ENCODE results near the gene CADM1.

The CADM1 gene

GRCh38 chr11:115279813-115280761 lies 224.1 kb downstream of the CADM1 start:
- peak; percentile 68 for DNase-seq (ENCODE audit: low read depth)

GRCh38 chr11:115276799-115277198 lies 227.4 kb downstream of the CADM1 start:
- DNase-seq (ENCODE audit: low read depth), result no peak

DNA sequence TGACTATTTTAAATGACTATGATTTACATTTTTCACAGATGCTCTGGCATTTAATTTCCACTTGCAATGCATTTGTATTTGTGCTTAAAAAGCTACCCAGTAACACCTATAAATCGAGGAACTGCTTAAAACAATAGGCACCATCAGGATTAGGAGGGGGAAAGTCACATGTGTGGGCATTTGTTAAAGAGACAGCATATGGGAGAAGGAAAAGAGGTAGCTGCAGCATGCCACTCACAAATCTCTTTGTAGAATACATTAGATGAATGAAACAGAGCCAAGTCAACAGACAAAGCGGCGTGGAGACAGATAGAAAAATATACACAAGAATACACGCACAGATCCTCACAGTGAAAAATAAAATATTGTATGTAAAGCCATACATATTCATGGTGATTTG lies 228.0 kb downstream of the CADM1 start:
- DNase-seq (ENCODE audit: low read depth), result no peak

DNA sequence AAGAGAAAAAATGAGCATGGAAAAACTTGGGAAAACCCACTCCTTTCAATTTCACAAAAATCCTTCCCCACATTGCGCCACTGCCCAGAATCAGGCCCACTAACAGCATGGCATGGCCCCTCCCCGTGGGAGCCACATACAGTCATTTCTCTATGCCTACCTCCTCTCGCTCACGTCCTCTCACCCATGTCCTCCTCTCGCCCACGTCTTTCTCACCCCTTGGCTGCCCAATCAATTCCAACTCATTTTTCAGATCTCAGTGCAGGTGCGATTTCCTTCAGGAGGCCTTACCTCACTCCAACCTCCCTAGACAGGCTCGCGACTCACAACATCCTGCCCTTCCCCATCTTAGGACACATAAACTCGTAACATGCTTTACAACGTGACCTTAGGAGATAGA lies 229.2 kb downstream of the CADM1 start:
- no peak for DNase-seq (ENCODE audit: low read depth)

DNA sequence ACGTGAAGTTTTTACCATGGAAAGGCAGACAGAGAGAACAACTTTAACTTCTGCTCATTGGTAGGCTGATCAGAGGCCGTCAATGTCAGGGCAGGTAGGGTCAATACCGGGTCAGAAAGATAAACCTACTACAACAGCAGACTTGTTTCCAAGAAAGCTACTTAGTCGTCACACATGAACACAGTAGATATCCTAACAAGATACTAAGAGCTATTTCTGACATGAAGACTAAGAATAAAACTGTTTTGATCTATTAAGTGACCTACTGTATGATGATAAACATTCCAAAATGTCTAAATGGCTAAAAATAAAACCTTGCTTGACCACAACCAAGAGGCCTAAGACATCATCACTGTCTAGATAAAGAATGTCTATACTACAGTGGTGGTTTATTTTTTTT lies 231.3 kb downstream of the CADM1 start:
- no peak for DNase-seq (ENCODE audit: low read depth)

DNA sequence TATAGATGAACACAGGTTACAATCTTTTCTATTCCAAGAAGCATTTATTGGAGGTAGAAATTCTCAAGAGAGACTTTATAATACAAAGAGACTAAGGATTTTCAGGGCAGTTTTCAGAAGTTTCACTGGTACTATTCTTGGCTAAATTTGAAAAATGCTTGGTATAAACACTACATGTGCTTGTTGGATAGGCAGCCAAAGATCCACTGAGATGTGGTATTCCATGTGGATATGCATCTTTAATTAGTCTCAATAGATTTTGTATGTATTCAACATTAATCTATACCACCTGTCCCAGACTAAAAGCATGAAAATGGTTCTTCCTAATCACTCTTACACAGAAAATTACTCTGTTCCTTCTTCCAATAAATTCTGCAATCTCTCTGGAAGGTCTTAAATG lies 232.6 kb downstream of the CADM1 start:
- no peak for DNase-seq (ENCODE audit: low read depth)

GRCh38 chr11:115269191-115269950 lies 234.8 kb downstream of the CADM1 start:
- no peak for DNase-seq (ENCODE audit: low read depth)

- DNase-seq (ENCODE audit: low read depth), result no peak
These were observed 236.3 kb downstream of the CADM1 start for GRCh38 chr11:115267871-115268270.

GRCh38 chr11:115267238-115267781 lies 236.9 kb downstream of the CADM1 start:
- DNase-seq (ENCODE audit: low read depth), result no peak

DNA sequence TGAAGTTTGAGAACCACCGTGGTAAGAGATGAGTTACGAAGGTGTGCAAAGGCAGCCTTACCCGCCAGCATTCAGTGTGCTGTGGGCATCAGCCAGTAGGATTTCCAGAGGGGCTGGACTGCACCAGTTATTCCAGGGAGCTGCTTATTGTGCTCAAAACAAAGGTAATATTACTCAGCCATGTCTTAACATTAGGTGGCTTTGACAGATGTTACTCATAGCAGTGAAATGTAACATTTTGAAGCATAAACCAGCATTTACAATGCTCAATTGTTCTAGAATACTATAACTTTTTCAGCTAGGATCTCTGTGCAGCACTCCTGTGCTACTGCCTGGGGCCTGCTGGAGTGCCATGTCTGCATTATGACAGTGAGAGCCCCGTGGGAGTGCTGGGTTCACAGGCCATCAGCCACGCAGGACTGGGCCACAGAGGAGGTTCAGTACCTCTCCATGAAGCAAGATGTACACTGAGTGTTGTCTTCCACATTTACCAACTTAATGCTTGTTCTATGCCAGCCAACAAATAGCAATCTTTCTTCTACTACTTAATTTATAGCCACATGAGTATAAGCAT lies 238.1 kb downstream of the CADM1 start:
- no peak for DNase-seq (ENCODE audit: low read depth)

DNA sequence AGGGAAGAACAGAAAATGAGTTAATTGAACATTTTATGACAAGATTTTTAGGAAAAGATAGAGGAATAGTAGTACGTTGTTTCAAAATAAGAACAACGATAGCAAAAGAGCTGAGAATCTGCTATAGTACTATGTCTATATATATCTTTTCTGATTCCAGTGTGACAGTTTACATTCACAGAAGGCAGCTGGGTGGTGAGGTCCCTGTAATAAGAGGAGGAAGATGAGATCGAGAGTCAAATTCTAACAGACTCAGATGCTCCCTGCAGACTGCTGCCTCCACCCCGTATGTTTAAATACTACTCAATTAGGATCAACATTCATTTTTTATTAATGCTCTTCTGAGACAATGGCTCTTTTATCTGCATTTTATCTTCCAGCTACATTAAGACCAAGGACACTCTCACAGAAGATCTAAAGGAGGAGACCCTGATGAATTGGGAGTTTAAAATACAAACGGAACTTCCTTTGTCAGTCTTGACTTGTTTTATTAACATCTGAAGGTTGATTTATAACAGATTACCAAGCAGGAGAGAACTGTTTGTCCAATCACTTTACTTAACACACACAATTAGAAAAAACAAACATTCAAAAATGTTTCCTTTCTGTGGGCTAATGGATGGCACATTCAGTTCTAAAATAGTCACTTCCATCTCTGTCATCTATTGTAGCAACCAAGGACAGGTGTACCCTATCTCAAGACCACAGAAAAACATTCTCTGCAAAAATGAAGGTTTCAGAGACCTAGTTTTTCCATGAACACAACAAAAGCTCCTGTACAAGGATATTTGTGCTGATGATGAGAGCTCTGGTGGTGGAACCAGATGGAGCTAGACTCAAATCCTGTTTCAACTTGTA lies 240.2 kb downstream of the CADM1 start:
- DNase-seq (ENCODE audit: low read depth), result no peak

GRCh38 chr11:115258216-115258615 lies 246.0 kb downstream of the CADM1 start:
- no peak for DNase-seq (ENCODE audit: low read depth)

GRCh38 chr11:115257678-115258077 lies 246.5 kb downstream of the CADM1 start:
- DNase-seq (ENCODE audit: low read depth), result no peak

DNA sequence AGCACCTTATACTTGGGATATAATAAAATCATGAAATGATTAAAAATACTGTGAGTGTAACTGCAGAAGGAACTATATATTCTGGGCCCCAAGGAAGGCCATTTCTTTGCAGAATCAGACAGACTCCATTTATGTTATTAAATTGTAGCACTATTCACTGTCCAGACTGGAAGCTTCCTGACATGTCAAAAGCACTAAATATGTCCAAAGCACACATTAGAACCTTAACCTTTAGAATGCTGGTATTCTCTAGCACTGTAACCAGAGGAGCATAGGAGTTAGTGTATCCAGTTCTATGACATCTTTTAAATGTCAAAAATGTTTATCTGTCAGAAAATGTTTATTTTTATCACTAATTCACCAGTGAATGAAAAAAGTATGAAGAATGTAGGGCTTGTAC lies 246.9 kb downstream of the CADM1 start:
- DNase-seq (ENCODE audit: low read depth), result no peak

GRCh38 chr11:115256397-115257197 lies 247.6 kb downstream of the CADM1 start:
- no peak for DNase-seq (ENCODE audit: low read depth)

- peak; percentile 14 for DNase-seq (ENCODE audit: low read depth)
These were observed 249.0 kb downstream of the CADM1 start for GRCh38 chr11:115255006-115255762.

GRCh38 chr11:115251126-115251525 lies 253.1 kb downstream of the CADM1 start:
- no peak for DNase-seq (ENCODE audit: low read depth)

- DNase-seq (ENCODE audit: low read depth), result no peak
These were observed 255.1 kb downstream of the CADM1 start for GRCh38 chr11:115249061-115249578.

DNA sequence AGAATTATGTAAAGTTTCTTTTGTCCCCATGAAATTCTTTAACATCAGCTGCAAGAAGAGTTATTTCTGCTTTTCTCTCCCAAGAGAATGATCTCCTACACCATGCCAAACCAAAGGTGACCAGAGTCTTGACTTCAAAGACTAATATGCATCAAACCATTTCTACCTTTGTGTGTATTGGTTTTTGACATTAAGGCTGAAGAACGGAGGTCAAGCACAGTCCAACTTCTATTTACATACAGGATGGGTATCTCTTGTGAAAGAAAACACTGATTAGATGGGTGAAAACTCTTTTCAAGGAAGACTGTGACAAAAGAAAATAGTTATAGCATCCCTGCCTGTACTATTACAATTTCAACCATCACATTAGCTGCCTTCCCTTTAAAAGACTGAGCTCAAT lies 256.3 kb downstream of the CADM1 start:
- no peak for DNase-seq (ENCODE audit: low read depth)

DNA sequence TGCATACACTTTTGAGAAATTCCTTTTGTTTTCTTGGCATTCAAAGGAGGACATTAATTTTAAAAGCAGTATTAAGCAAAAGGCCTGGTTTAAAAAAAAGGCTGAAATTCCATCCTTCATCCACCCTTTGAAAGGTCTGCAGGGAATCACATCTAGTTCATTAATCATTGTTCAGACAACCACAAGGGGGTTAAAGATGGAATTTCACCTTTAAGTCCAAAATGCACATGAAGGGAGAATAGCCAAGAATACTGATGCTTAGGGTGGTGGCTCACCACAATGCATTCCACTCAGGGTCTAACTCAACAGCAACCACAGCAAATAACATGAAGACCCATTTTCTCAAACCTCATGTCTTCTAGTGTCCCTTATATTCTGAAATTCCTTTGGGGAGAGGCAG lies 256.9 kb downstream of the CADM1 start:
- DNase-seq (ENCODE audit: low read depth), result peak; percentile 22
